K562 (cell line): ENCODE results near the gene EIF5. TPM values are rescaled to one million over a fixed set of nuclear protein-coding genes. Genes with fewer than 3 reads are reported as not detected.

Source experiments
- ATAC-seq: fragments of 200-7000 bp; cut with Tn5 transposase; 3 replicates; pipeline ENCODE4 v1.9.1; 2020; ENCODE audit warnings: moderate library complexity
- BruUV-seq: library from RNA; stranded (reverse); fragments of 400-500 nt; replicated peaks from 2 replicates; lab custom pipeline; 2021; lab: Mats Ljungman, UMichigan
- CTCF ChIA-PET: fragments of 300-600 bp; formaldehyde crosslinking; extraction: SDS; loops from one replicate; lab custom pipeline; 2021; ENCODE audit warnings: low intra/inter-chr PET ratio; lab: Yijun Ruan, JAX
- POLR2A ChIA-PET: fragments of 300-600, 350-650 bp; sonication (Branson Sonifier 250); formaldehyde crosslinking; extraction: SDS; loops from one replicate; lab custom pipeline; 2021; ENCODE audit warnings: antibody characterized with exemption, inconsistent platforms; lab: Yijun Ruan, JAX
- DNase-seq, 4 experiments: peaks; one replicate each; pipeline versions ENCODE4 v3.0.0 to v3.0.0-alpha.2; 2011 to 2018; ENCODE audit warnings: low spot score in 3 of 4, mixed read lengths in 3 of 4; ENCODE audit errors: extremely low read depth in 1 of 4
- FAIRE-seq: peaks from 2 replicates; lab custom pipeline; 2011; peaks lifted over from hg19 to GRCh38; lab: Jason Lieb, UNC
- H2AFZ ChIP-seq: 2 replicates; pipeline ENCODE4 v1.6.0; 2011; ENCODE audit warnings: low read depth, low read length, control low read depth, inconsistent platforms
- H3K27ac ChIP-seq: fragments of 200-600 bp; 3 replicates; pipeline ENCODE4 v1.8.0; 2011; ENCODE audit warnings: low read depth, mild to moderate bottlenecking, control low read depth, inconsistent platforms, low read length, moderate library complexity, mixed read lengths; ENCODE audit errors: extremely low read depth
- H3K27me3 ChIP-seq, 2 experiments: fragments of 300-600 bp in 1 of 2; 2 replicates in 1 of 2; 3 replicates in 1 of 2; pipeline versions ENCODE4 v1.6.0 to v1.8.0; 2011; ENCODE audit warnings: inconsistent platforms in 2 of 2, low read length in 2 of 2, mild to moderate bottlenecking in 1 of 2, mixed read lengths in 1 of 2, moderate library complexity in 1 of 2; ENCODE audit not compliant: control insufficient read depth in 2 of 2, insufficient read depth in 2 of 2
- H3K36me3 ChIP-seq: fragments of 300-600 bp; 3 replicates; pipeline ENCODE4 v1.8.0; 2011; ENCODE audit warnings: mild to moderate bottlenecking, low read length, inconsistent platforms; ENCODE audit not compliant: control insufficient read depth, insufficient read depth
- H3K4me1 ChIP-seq, 2 experiments: fragments of 200-600 bp in 1 of 2; replicated peaks in 1 of 2; 2 replicates in 1 of 2; 3 replicates in 1 of 2; pipeline versions ENCODE4 v1.5.1 to v1.8.0; 2011; ENCODE audit warnings: inconsistent platforms in 2 of 2, low read length in 2 of 2, mild to moderate bottlenecking in 1 of 2, mixed read lengths in 1 of 2, moderate library complexity in 1 of 2; ENCODE audit not compliant: control insufficient read depth in 2 of 2, insufficient read depth in 2 of 2
- H3K4me2 ChIP-seq: 2 replicates; pipeline ENCODE4 v1.6.1; 2011; ENCODE audit warnings: low read length, control low read depth, inconsistent platforms, mixed read lengths; ENCODE audit not compliant: insufficient read depth
- H3K4me3 ChIP-seq: fragments of 200-600 bp; sonication (generic), shearing (Covaris generic); 2 replicates; pipeline ENCODE4 v1.5.1; 2016; ENCODE audit warnings: control low read depth, inconsistent platforms
- H3K79me2 ChIP-seq: fragments of 200-600 bp; 3 replicates; pipeline ENCODE4 v1.8.0; 2011; ENCODE audit warnings: low read length, inconsistent platforms; ENCODE audit not compliant: control insufficient read depth, insufficient read depth
- H3K9ac ChIP-seq, 2 experiments: 2 replicates each; pipeline versions ENCODE4 v1.6.0 to v1.6.1; 2011; ENCODE audit warnings: low read depth in 2 of 2, low read length in 2 of 2, control low read depth in 1 of 2, inconsistent platforms in 1 of 2, mild to moderate bottlenecking in 1 of 2, mixed read lengths in 1 of 2; ENCODE audit not compliant: insufficient read depth in 1 of 2
- H3K9me1 ChIP-seq: one replicate; pipeline ENCODE4 v1.6.0; 2011; ENCODE audit warnings: inconsistent platforms, mild to moderate bottlenecking, low read length, moderate library complexity; ENCODE audit not compliant: control insufficient read depth, insufficient read depth
- H3K9me3 ChIP-seq: replicated peaks from 2 replicates; pipeline ENCODE4 v1.5.1; 2011; ENCODE audit warnings: low read depth, low read length, inconsistent platforms; ENCODE audit not compliant: control insufficient read depth, insufficient read depth
- H4K20me1 ChIP-seq: replicated peaks from 2 replicates; pipeline ENCODE4 v1.6.1; 2011; ENCODE audit warnings: low read length, inconsistent platforms, mixed read lengths; ENCODE audit not compliant: control insufficient read depth, insufficient read depth
- CEBPB ChIP-seq: fragments of 450-650 bp; IDR thresholded peaks from 2 replicates; pipeline ENCODE4 v1.6.1; 2016; ENCODE audit warnings: missing genetic modification characterization, missing compliant biosample characterization
- EP300 ChIP-seq: IDR thresholded peaks from 2 replicates; pipeline ENCODE4 v1.6.1; 2012; ENCODE audit warnings: low read length, improper control_type of control experiment
- EZH2 ChIP-seq: IDR thresholded peaks from 2 replicates; pipeline ENCODE4 v1.6.1; 2012; ENCODE audit warnings: low read depth, mild to moderate bottlenecking, inconsistent platforms, low read length, borderline replicate concordance
- JUND ChIP-seq, 2 experiments: IDR thresholded peaks; 2 replicates in 1 of 2; 3 replicates in 1 of 2; pipeline ENCODE4 v1.6.1; 2011; ENCODE audit warnings: borderline replicate concordance in 2 of 2, low read depth in 2 of 2, low read length in 2 of 2, improper control_type of control experiment in 1 of 2, missing biosample characterization in 1 of 2, missing genetic modification characterization in 1 of 2, missing genetic modification reagents in 1 of 2
- MXI1 ChIP-seq: IDR thresholded peaks from 2 replicates; pipeline ENCODE4 v1.6.1; 2011; ENCODE audit warnings: low read depth, mild to moderate bottlenecking, improper control_type of control experiment, low read length
- PRMT5 ChIP-seq: sonication (generic); formaldehyde crosslinking; IDR thresholded peaks from 2 replicates; pipeline ENCODE4 v1.5.0; 2020; ENCODE audit warnings: missing genetic modification reagents
- SPI1 ChIP-seq: IDR thresholded peaks from 2 replicates; pipeline ENCODE4 v1.6.1; 2011; ENCODE audit warnings: low read depth, low read length, control low read depth, borderline replicate concordance
- TARDBP ChIP-seq: fragments of 450-650 bp; IDR thresholded peaks from 2 replicates; pipeline ENCODE4 v1.6.1; 2016
- TGIF2 ChIP-seq: sonication (generic); formaldehyde crosslinking; IDR thresholded peaks from 2 replicates; pipeline ENCODE4 v1.8.1; 2022; ENCODE audit warnings: mild to moderate bottlenecking, missing genetic modification reagents, moderate library complexity
- USF1 ChIP-seq: sonication (generic); formaldehyde crosslinking; IDR thresholded peaks from 2 replicates; pipeline ENCODE4 v1.9.0; 2022; ENCODE audit warnings: mild to moderate bottlenecking, missing genetic modification reagents
- ZNF140 ChIP-seq: fragments of 250-450 bp; sonication (Bioruptor Pico); IDR thresholded peaks from 2 replicates; pipeline ENCODE4 v1.8.0; 2021; ENCODE audit warnings: moderate library complexity, mild to moderate bottlenecking, inconsistent platforms
- ZNF57 ChIP-seq: fragments of 450-650 bp; formaldehyde crosslinking; IDR thresholded peaks from 2 replicates; pipeline ENCODE4 v1.4.0; 2020; ENCODE audit warnings: mild to moderate bottlenecking, moderate library complexity
- ZNF589 ChIP-seq: fragments of 200-800 bp; sonication (Bioruptor generic); IDR thresholded peaks from 2 replicates; pipeline ENCODE4 v1.6.1; 2016; ENCODE audit warnings: low read depth, missing genetic modification characterization, missing compliant biosample characterization
- WGBS: fragments of 100-300 bp; shearing (Covaris generic); methylation state at CpG from one replicate; pipeline ENCODE4 v1.1.6; 2016; ENCODE audit warnings: low coverage, mixed read lengths; ENCODE audit not compliant: insufficient coverage; ENCODE audit errors: missing lambda C conversion rate; 5-methylcytosine and 5-hydroxymethylcytosine counted together
- in situ Hi-C: fragments of 300-500 bp; cut with MboI; formaldehyde crosslinking; loops from 4 replicates; pipeline ENCODE4 v1.15.0; 2018; ENCODE audit warnings: inconsistent platforms, mixed read lengths
- intact Hi-C: fragments of 100-400 bp; cut with micrococcal nuclease; formaldehyde crosslinking; loops from 2 replicates; pipeline ENCODE4 v1.14.2; 2022
- polyA plus RNA-seq, 8 experiments: library from polyadenylated mRNA; depleted of rRNA in 4 of 8; stranded (reverse) in 5 of 8; unstranded in 3 of 8; fragments of >200 nt; fragmentation: Nextera tagmentation in 2 of 8; fragmentation: Illumina TruSeq in 1 of 8; extraction: Ambion mirVana in 2 of 8; extraction: Trizol in 1 of 8; gene quantifications; 2 replicates each; pipeline versions ENCODE4 v1.2.1 to v1.2.3, GENCODE V29; 2011 to 2014; ENCODE audit warnings: inconsistent platforms in 1 of 8, missing spikeins in 1 of 8
- total RNA-seq, 7 experiments: library from RNA; depleted of rRNA in 6 of 7; stranded (reverse); fragments of >200 nt in 6 of 7; fragmentation: Illumina TruSeq in 2 of 7; extraction: Trizol in 2 of 7; gene quantifications; 2 replicates each; pipeline versions ENCODE4 v1.2.1 to v1.2.3, GENCODE V29; 2011 to 2021; ENCODE audit warnings: low replicate concordance in 1 of 7

EIF5 gene
- total and polyA plus RNA-seq, 9 of the 15 experiments (the other 6 are each of a cell fraction or from before 2014, with no cell fraction given), result 92.7 to 442 (median 190) TPM

GRCh38 chr14:103304706-103305105 is 29.3 kb upstream of the EIF5 start:
- ChIA-PET CTCF (no interaction called here), POLR2A (no interaction called here)
- Histone ChIP-seq H3K27ac (no peak overlapping the region), H3K9me1 (no peaks in the 10 kb centered on the region), H4K20me1 (no peaks in the 10 kb centered on the region), H3K27me3 (no peaks in the 10 kb centered on the region), H3K4me2 (no peak overlapping the region), H3K79me2 (no peaks in the 10 kb centered on the region), H3K9me3 (no peaks in the 10 kb centered on the region), H3K36me3 (no peaks in the 10 kb centered on the region), H2AFZ (no peak overlapping the region), H3K4me3 (no peak overlapping the region), H3K4me1 (peaks cover 14 to 22% of the 10 kb centered on the region in 2 experiments), H3K9ac (no peak overlapping the region)
- intact Hi-C loops, result no loop called here
- FAIRE-seq (no peak), ATAC-seq (no peak), DNase-seq (no peak)
- BruUV-seq, result no TSS peak
- in situ Hi-C loops, result no loop called here
- 20% methylated on average over 2 of the region's 2 CpGs for WGBS
- no peak for TF ChIP-seq EP300
- no peak for TF ChIP-seq USF1 (CRISPR knock-in tag)
- no peak for TF ChIP-seq ZNF589 (CRISPR knock-in tag)
- TF ChIP-seq MXI1, result no peak
- no peak for TF ChIP-seq CEBPB
- no peak for TF ChIP-seq ZNF140 (CRISPR knock-in tag)
- TF ChIP-seq TGIF2, result no peak
- no peak for TF ChIP-seq TARDBP
- no peak for TF ChIP-seq EZH2
- TF ChIP-seq PRMT5 (CRISPR knock-in tag), result no peak
- TF ChIP-seq SPI1, result no peak
- no peak for TF ChIP-seq JUND (IDR thresholded peaks at IDR 0.05; ENCODE audit: borderline replicate concordance, low read depth, low read length)
- TF ChIP-seq JUND (tag; IDR thresholded peaks at IDR 0.05; ENCODE audit: borderline replicate concordance, low read depth, low read length), result no peak
- no peak for TF ChIP-seq ZNF57 (CRISPR knock-in tag)
